HCT116 (cell line): ENCODE data around the gene HAUS6. TPM values are rescaled to one million over a fixed set of nuclear protein-coding genes. Genes with fewer than 3 reads are reported as not detected.

Experiments
- ATAC-seq: fragments of 200-7000 bp; cut with Tn5 transposase; 2 replicates; pipeline ENCODE4 v1.9.1; 2020; ENCODE audit warnings: mild to moderate bottlenecking, moderate library complexity
- BruUV-seq: library from RNA; stranded (reverse); fragments of 400-500 nt; replicated peaks from 2 replicates; lab custom pipeline; 2021; lab: Mats Ljungman, UMichigan
- CTCF ChIA-PET: fragments of 300-600 bp; sonication (Branson Sonifier 250); formaldehyde crosslinking; loops from one replicate; lab custom pipeline; 2021; ENCODE audit warnings: antibody characterized with exemption; lab: Charles Lee
- POLR2A ChIA-PET: fragments of 300-600, 350-600 bp; sonication (Branson Sonifier 250); formaldehyde crosslinking; loops from one replicate; lab custom pipeline; 2021; ENCODE audit warnings: antibody characterized with exemption; lab: Charles Lee
- RAD21 ChIA-PET, 2 experiments: fragments of 300-600 bp; sonication (Branson Sonifier 250); formaldehyde crosslinking; loops; one replicate each; lab custom pipeline; 2023; ENCODE audit warnings: low total read pairs in 2 of 2; ENCODE audit not compliant: uncharacterized antibody in 2 of 2, unreplicated experiment in 2 of 2, low non-redundant PET in 1 of 2; lab: Charles Lee
- DNase-seq: peaks from one replicate; pipeline ENCODE4 v3.0.0-alpha.2; 2010; ENCODE audit warnings: low read depth, low spot score
- H2AFZ ChIP-seq: fragments of 200-600 bp; shearing (Covaris generic), sonication (generic); 2 replicates; pipeline ENCODE4 v1.6.1; 2017; ENCODE audit warnings: low read depth, mixed run types, mixed read lengths, antibody characterized with exemption, low read length; ENCODE audit not compliant: poor library complexity, severe bottlenecking
- H3K27ac ChIP-seq: 2 replicates; pipeline ENCODE4 v1.5.1; 2012; ENCODE audit warnings: low read depth, low read length
- H3K27me3 ChIP-seq: fragments of 200-600 bp; sonication (generic); 2 replicates; pipeline ENCODE4 v1.6.1; 2016; ENCODE audit warnings: mixed run types, low read length, mixed read lengths; ENCODE audit not compliant: insufficient read depth
- H3K36me3 ChIP-seq, 2 experiments: fragments of 200-500 bp in 1 of 2; fragments of 200-600 bp in 1 of 2; sonication (Bioruptor generic) in 1 of 2; sonication (generic) in 1 of 2; 2 replicates each; pipeline versions ENCODE4 v1.5.1 to v1.6.1; 2014 to 2016; ENCODE audit warnings: low read length in 2 of 2, inconsistent platforms in 1 of 2, mixed read lengths in 1 of 2, mixed run types in 1 of 2; ENCODE audit not compliant: insufficient read depth in 2 of 2, control insufficient read depth in 1 of 2
- H3K4me1 ChIP-seq, 2 experiments: fragments of 200-600 bp in 1 of 2; sonication (generic) in 1 of 2; 2 replicates each; pipeline versions ENCODE4 v1.5.1 to v1.6.1; 2012 to 2017; ENCODE audit warnings: low read length in 2 of 2, inconsistent platforms in 1 of 2, mild to moderate bottlenecking in 1 of 2, mixed read lengths in 1 of 2, mixed run types in 1 of 2, moderate library complexity in 1 of 2; ENCODE audit not compliant: insufficient read depth in 2 of 2, control insufficient read depth in 1 of 2
- H3K4me2 ChIP-seq: fragments of 200-600 bp; sonication (generic); 2 replicates; pipeline ENCODE4 v1.6.1; 2017; ENCODE audit warnings: mixed run types, low read length, mixed read lengths
- H3K4me3 ChIP-seq, 2 experiments: fragments of 200-600 bp in 1 of 2; sonication (generic) in 1 of 2; replicated peaks in 1 of 2; 2 replicates each; pipeline ENCODE4 v1.5.1; 2011 to 2016; ENCODE audit warnings: low read length in 2 of 2, control low read depth in 1 of 2, low read depth in 1 of 2, mild to moderate bottlenecking in 1 of 2, mixed read lengths in 1 of 2, mixed run types in 1 of 2
- H3K79me2 ChIP-seq: fragments of 200-600 bp; sonication (generic); 2 replicates; pipeline ENCODE4 v1.6.1; 2017; ENCODE audit warnings: mild to moderate bottlenecking, mixed run types, low read length, moderate library complexity, mixed read lengths; ENCODE audit not compliant: insufficient read depth
- H3K9ac ChIP-seq: fragments of 200-600 bp; sonication (generic); 2 replicates; pipeline ENCODE4 v1.6.1; 2016; ENCODE audit warnings: low read length, mixed read lengths
- H3K9me2 ChIP-seq: fragments of 200-600 bp; sonication (generic), shearing (Covaris generic); 2 replicates; pipeline ENCODE4 v1.6.1; 2017; ENCODE audit warnings: mixed run types, mild to moderate bottlenecking, moderate library complexity; ENCODE audit not compliant: insufficient read depth
- H3K9me3 ChIP-seq, 2 experiments: fragments of 200-500 bp in 1 of 2; fragments of 200-600 bp in 1 of 2; sonication (Bioruptor generic) in 1 of 2; sonication (generic) in 1 of 2; 2 replicates each; pipeline ENCODE4 v1.6.1; 2014 to 2017; ENCODE audit warnings: low read length in 2 of 2, mixed read lengths in 2 of 2, inconsistent platforms in 1 of 2, low read depth in 1 of 2, mild to moderate bottlenecking in 1 of 2, mixed run types in 1 of 2, moderate library complexity in 1 of 2; ENCODE audit not compliant: control insufficient read depth in 1 of 2, insufficient read depth in 1 of 2
- H4K20me1 ChIP-seq: fragments of 200-600 bp; sonication (generic), shearing (Covaris generic); 2 replicates; pipeline ENCODE4 v1.6.1; 2017; ENCODE audit warnings: mixed run types, mild to moderate bottlenecking, moderate library complexity; ENCODE audit not compliant: insufficient read depth
- CBX3 ChIP-seq: IDR thresholded peaks from 2 replicates; pipeline ENCODE4 v1.6.1; 2012; ENCODE audit warnings: low read depth
- ELF1 ChIP-seq: IDR thresholded peaks from 2 replicates; pipeline ENCODE4 v1.6.1; 2012; ENCODE audit warnings: low read depth, borderline replicate concordance
- EZH2phosphoT487 ChIP-seq: fragments of 200-600 bp; IDR thresholded peaks from 2 replicates; pipeline ENCODE4 v1.6.1; 2018; ENCODE audit warnings: antibody characterized with exemption, borderline replicate concordance
- SRF ChIP-seq: IDR thresholded peaks from 2 replicates; pipeline ENCODE4 v1.6.1; 2012; ENCODE audit warnings: low read depth
- TCF7L2 ChIP-seq: IDR thresholded peaks from 2 replicates; pipeline ENCODE4 v1.7.0; 2011; ENCODE audit warnings: borderline replicate concordance, inconsistent platforms; ENCODE audit not compliant: insufficient read depth, insufficient read length; ENCODE audit errors: extremely low read depth
- ZFX ChIP-seq: fragments of 450-650 bp; IDR thresholded peaks from 2 replicates; pipeline ENCODE4 v1.6.1; 2017
- intact Hi-C: fragments of 100-400 bp; cut with micrococcal nuclease; formaldehyde crosslinking; loops from 2 replicates; pipeline ENCODE4 v1.10.0; 2022
- total RNA-seq: library from RNA; stranded (reverse); gene quantifications from one replicate; pipeline ENCODE4 v1.2.1, GENCODE V29; 2021; ENCODE audit not compliant: unreplicated experiment
- TF ChIP-seq, protein P1 (sequence below), 3 experiments: fragments of 200-600 bp in 1 of 3; sonication (generic) in 1 of 3; IDR thresholded peaks in 2 of 3; conservative IDR thresholded peaks in 1 of 3; 2 replicates each; pipeline ENCODE4 v1.5.1; 2012 to 2017; ENCODE audit warnings: low read depth in 2 of 3, low read length in 2 of 3, antibody characterized with exemption in 1 of 3, borderline replicate concordance in 1 of 3, control low read depth in 1 of 3, mild to moderate bottlenecking in 1 of 3, mixed read lengths in 1 of 3, mixed run types in 1 of 3, moderate library complexity in 1 of 3; ENCODE audit not compliant: insufficient read depth in 1 of 3
- TF ChIP-seq, protein P2 (sequence below): IDR thresholded peaks from 2 replicates; pipeline ENCODE4 v1.6.1; 2012
- TF ChIP-seq, protein P3 (sequence below): IDR thresholded peaks from 2 replicates; pipeline ENCODE4 v1.6.1; 2011; ENCODE audit warnings: mild to moderate bottlenecking, low read length, moderate library complexity; ENCODE audit not compliant: insufficient replicate concordance; ENCODE audit errors: extremely low read depth
- TF ChIP-seq, protein P4 (sequence below): IDR thresholded peaks from 2 replicates; pipeline ENCODE4 v1.6.1; 2012

Gene HAUS6
- total RNA-seq, 1 experiment from 2014 or later: 28.8 TPM

DNA sequence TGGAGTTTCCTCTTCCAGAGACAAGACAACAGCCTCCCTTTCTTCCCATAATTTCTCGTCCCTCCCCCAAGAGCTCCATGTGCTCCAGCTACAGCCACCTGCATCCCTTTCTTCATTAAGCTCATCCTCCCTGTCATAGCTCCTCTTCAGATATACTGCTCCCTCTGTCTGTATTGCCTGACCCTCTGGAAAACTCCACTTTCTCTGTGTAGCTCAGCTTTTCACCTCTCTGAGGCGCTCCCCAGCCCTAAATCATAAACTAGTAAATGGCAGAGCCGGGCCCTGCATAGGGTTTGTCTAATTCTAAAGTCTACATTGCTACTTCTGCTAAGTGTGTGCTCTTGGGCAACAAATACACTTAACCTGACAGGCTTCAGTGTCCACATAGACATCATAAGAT, 33.4 kb upstream of the HAUS6 start:
- Histone ChIP-seq H3K9me3 (no peaks in the 10 kb centered on the region), H3K4me2 (no peak overlapping the region), H3K9ac (no peak overlapping the region), H3K9me2 (no peaks in the 10 kb centered on the region), H3K4me1 (peaks cover 0 to 4% of the 10 kb centered on the region in 2 experiments; a peak in 2 of 4 replicates), H3K36me3 (no peaks in the 10 kb centered on the region), H4K20me1 (no peaks in the 10 kb centered on the region), H2AFZ (no peak overlapping the region), H3K27ac (no peak overlapping the region), H3K79me2 (no peaks in the 10 kb centered on the region), H3K27me3 (no peaks in the 10 kb centered on the region), H3K4me3 (no peak overlapping the region)
- intact Hi-C loops: no loop called here
- RAD21 ChIA-PET: interaction anchor here in 1 of 2 experiments (0.6 kb wide), 1 partner anchor 321 kb away, joined by 3 read pairs; no protein-coding TSS in a partner anchor
- POLR2A ChIA-PET: interaction anchor here (1.2 to 1.3 kb wide), 2 partner anchors 16 to 95 kb away, joined by 3 read pairs; partner anchors contain the start of gene DENND4C
- CTCF ChIA-PET: interaction anchor here (0.5 to 1.0 kb wide), 2 partner anchors 19 to 77 kb away, joined by 3 read pairs; no protein-coding TSS in a partner anchor
- TF ChIP-seq, protein P1, sequence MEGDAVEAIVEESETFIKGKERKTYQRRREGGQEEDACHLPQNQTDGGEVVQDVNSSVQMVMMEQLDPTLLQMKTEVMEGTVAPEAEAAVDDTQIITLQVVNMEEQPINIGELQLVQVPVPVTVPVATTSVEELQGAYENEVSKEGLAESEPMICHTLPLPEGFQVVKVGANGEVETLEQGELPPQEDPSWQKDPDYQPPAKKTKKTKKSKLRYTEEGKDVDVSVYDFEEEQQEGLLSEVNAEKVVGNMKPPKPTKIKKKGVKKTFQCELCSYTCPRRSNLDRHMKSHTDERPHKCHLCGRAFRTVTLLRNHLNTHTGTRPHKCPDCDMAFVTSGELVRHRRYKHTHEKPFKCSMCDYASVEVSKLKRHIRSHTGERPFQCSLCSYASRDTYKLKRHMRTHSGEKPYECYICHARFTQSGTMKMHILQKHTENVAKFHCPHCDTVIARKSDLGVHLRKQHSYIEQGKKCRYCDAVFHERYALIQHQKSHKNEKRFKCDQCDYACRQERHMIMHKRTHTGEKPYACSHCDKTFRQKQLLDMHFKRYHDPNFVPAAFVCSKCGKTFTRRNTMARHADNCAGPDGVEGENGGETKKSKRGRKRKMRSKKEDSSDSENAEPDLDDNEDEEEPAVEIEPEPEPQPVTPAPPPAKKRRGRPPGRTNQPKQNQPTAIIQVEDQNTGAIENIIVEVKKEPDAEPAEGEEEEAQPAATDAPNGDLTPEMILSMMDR (IDR thresholded peaks at IDR 0.05 in 2 of 3, conservative IDR thresholded peaks at IDR 0.05 in 1 of 3; ENCODE audit: borderline replicate concordance in 1 of 3, insufficient read depth in 1 of 3, low read depth in 2 of 3, low read length in 2 of 3): 0 out of 6 replicates have a peak, but pooled peaks of 1 of the 3 experiments have one; percentile 11
- TF ChIP-seq SRF: no peak
- DNase-seq: no peak
- ATAC-seq: no peak
- BruUV-seq: no TSS peak

DNA sequence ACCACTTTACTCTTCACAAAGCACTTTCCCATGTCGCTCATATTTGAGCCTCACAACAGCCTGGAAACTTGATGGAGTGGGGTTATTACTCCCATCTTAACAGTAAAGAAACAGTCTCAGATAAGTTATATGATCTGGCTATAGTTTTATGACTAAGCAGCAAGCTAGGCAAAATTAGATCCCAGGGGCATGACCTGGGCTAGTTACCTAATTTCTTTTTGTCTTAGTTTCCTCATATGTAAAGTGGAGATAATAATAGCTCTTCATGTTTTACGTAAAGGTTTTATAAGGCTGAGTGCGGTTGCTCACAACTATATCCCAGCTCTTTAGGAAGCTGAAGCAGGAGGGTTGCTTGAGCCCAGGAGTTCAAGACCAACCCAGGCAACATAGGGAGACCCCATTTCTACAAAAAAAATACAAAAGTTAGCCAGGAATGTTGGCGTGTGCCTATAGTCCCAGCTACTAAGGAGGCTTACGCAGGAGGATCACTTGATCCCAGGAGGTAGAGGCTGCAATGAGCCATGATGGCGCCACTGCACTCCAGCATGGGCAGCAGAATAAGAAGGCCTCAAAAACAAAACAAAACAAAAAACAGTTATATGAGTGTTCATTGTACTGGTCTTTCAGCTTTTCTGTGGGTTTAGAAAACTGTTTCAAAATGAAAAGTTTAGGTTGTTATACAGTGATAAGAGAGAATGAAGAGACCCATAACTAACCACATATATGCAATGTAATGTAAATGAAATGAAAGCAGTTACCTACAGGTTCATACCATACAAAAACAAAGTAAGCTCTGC, 31.0 kb upstream of the HAUS6 start:
- DNase-seq: no peak
- TF ChIP-seq ZFX: no peak
- TF ChIP-seq SRF: no peak
- no peak for TF ChIP-seq TCF7L2
- no peak for TF ChIP-seq EZH2phosphoT487
- TF ChIP-seq, protein P2, sequence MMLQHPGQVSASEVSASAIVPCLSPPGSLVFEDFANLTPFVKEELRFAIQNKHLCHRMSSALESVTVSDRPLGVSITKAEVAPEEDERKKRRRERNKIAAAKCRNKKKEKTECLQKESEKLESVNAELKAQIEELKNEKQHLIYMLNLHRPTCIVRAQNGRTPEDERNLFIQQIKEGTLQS: no peak
- TF ChIP-seq CBX3: no peak
- TF ChIP-seq, protein P3, sequence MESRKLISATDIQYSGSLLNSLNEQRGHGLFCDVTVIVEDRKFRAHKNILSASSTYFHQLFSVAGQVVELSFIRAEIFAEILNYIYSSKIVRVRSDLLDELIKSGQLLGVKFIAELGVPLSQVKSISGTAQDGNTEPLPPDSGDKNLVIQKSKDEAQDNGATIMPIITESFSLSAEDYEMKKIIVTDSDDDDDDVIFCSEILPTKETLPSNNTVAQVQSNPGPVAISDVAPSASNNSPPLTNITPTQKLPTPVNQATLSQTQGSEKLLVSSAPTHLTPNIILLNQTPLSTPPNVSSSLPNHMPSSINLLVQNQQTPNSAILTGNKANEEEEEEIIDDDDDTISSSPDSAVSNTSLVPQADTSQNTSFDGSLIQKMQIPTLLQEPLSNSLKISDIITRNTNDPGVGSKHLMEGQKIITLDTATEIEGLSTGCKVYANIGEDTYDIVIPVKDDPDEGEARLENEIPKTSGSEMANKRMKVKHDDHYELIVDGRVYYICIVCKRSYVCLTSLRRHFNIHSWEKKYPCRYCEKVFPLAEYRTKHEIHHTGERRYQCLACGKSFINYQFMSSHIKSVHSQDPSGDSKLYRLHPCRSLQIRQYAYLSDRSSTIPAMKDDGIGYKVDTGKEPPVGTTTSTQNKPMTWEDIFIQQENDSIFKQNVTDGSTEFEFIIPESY: no peak
- TF ChIP-seq, protein P4, sequence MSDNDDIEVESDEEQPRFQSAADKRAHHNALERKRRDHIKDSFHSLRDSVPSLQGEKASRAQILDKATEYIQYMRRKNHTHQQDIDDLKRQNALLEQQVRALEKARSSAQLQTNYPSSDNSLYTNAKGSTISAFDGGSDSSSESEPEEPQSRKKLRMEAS: no peak
- TF ChIP-seq ELF1: no peak

More for the DNA sequence above, 31.0 kb upstream of the HAUS6 start:
- POLR2A ChIA-PET: no interaction called here
- no peaks in the 10 kb centered on the region for H3K27me3 ChIP-seq
- CTCF ChIA-PET: no interaction called here
- H3K9me3 ChIP-seq: no peaks in the 10 kb centered on the region
- no peak overlapping the region for H3K27ac ChIP-seq
- H3K9me2 ChIP-seq: no peaks in the 10 kb centered on the region
- no peak overlapping the region for H2AFZ ChIP-seq
- no peak overlapping the region for H3K9ac ChIP-seq
- RAD21 ChIA-PET: no interaction called here
- H3K4me2 ChIP-seq: no peak overlapping the region
- no peak for ATAC-seq
- H3K4me3 ChIP-seq: no peak overlapping the region
- no peaks in the 10 kb centered on the region for H3K36me3 ChIP-seq
- BruUV-seq: no TSS peak
- peaks cover 5 to 20% of the 10 kb centered on the region in 2 experiments; a peak in 3 of 4 replicates for H3K4me1 ChIP-seq
- no peaks in the 10 kb centered on the region for H4K20me1 ChIP-seq
- H3K79me2 ChIP-seq: no peaks in the 10 kb centered on the region
- intact Hi-C loops: no loop called here
